Measurements from ENCODE around the gene OR1I1. TPM values are rescaled to one million over a fixed set of nuclear protein-coding genes. Genes with fewer than 3 reads are reported as not detected.

Gene OR1I1
- total and polyA plus RNA-seq, 2 of the 4 experiments (the other 2 are of a cell fraction) = not detected

GRCh38 chr19:15109768-15110417 lies 27.9 kb downstream of the OR1I1 start:
- intact Hi-C loops (cut with micrococcal nuclease) = loop anchor here (5.0 to 10.0 kb wide), 2 partner anchors 142 to 265 kb away; partner anchors contain the start of gene AKAP8
- H3K36me3 ChIP-seq (ENCODE audit: control insufficient read depth, insufficient read depth, low read length) = peaks cover 56% of the 10 kb centered on the region
- no peak for DNase-seq

More at GRCh38 chr19:15109768-15110417, 27.9 kb downstream of the OR1I1 start:
- Histone ChIP-seq H3K27ac (ENCODE audit: insufficient read depth, low read length) (no peak overlapping the region), H3K56ac (ENCODE audit: extremely low read depth, insufficient read depth, low read length) (no peak overlapping the region), H3K23ac (ENCODE audit: low read depth, low read length) (no peak overlapping the region), H2BK15ac (ENCODE audit: low read depth, low read length) (no peak overlapping the region), H3K4me2 (ENCODE audit: low read depth, low read length) (no peak overlapping the region), H3K4me1 (ENCODE audit: control insufficient read depth, insufficient read depth, low read length) (peaks cover 6% of the 10 kb centered on the region), H4K20me1 (ENCODE audit: insufficient read depth, low read length) (peaks cover 34% of the 10 kb centered on the region), H3K9me1 (ENCODE audit: insufficient read depth, low read length) (no peaks in the 10 kb centered on the region), H4K8ac (ENCODE audit: low read depth in 2 of 2, low read length in 2 of 2) (no peak overlapping the region), H3K4ac (ENCODE audit: low read depth, low read length) (no peak overlapping the region), H2BK20ac (ENCODE audit: low read depth, low read length) (no peak overlapping the region), H3K4me3 (ENCODE audit: insufficient read depth, low read depth, low read length) (no peak overlapping the region), H2BK5ac (ENCODE audit: low read depth, low read length, poor library complexity, severe bottlenecking) (no peak overlapping the region), H3K18ac (ENCODE audit: low read depth, low read length) (no peak overlapping the region), H3K9me3 (ENCODE audit: control insufficient read depth, insufficient read depth, low read length) (no peaks in the 10 kb centered on the region), H2AFZ (replicated peaks; ENCODE audit: low read length, poor library complexity) (no peak overlapping the region), H3K79me1 (ENCODE audit: low read depth in 1 of 2, low read length in 2 of 2) (peaks cover 6 to 58% of the 10 kb centered on the region in 2 experiments; a peak in 3 of 4 replicates), H3K14ac (replicated peaks; ENCODE audit: low read depth, low read length) (no peak overlapping the region), H2AK5ac (ENCODE audit: low read depth, low read length) (no peak overlapping the region), H4K91ac (ENCODE audit: insufficient read depth, low read depth, low read length) (no peak overlapping the region), H4K5ac (ENCODE audit: low read depth, low read length) (no peak overlapping the region), H3K9ac (ENCODE audit: low read depth, low read length) (no peak overlapping the region), H3K27me3 (ENCODE audit: control insufficient read depth, insufficient read depth, low read length) (no peaks in the 10 kb centered on the region), H2BK120ac (ENCODE audit: low read depth, low read length) (no peak overlapping the region), H2AK9ac (replicated peaks; ENCODE audit: low read depth, low read length, poor library complexity) (no peak overlapping the region)
- no peak for ATAC-seq (ENCODE audit: low read depth)
- TF ChIP-seq BHLHE40 (IDR thresholded peaks at IDR 0.05; ENCODE audit: low read depth, low read length) (no peak), MXI1 (IDR thresholded peaks at IDR 0.05; ENCODE audit: borderline replicate concordance, low read depth, low read length) (no peak), CTCF (conservative IDR thresholded peaks at IDR 0.05; ENCODE audit: low read depth, low read length) (no peak), RFX5 (IDR thresholded peaks at IDR 0.05; ENCODE audit: low read depth, low read length) (no peak), MAFK (IDR thresholded peaks at IDR 0.05; ENCODE audit: low read depth, low read length) (no peak), CEBPB (IDR thresholded peaks at IDR 0.05; ENCODE audit: low read depth, low read length) (no peak), USF2 (IDR thresholded peaks at IDR 0.05; ENCODE audit: low read depth, low read length) (no peak), CHD1 (IDR thresholded peaks at IDR 0.05; ENCODE audit: low read depth, low read length) (no peak), RCOR1 (IDR thresholded peaks at IDR 0.05; ENCODE audit: insufficient replicate concordance, low read length) (no peak), ELK1 (IDR thresholded peaks at IDR 0.05; ENCODE audit: borderline replicate concordance, low read depth, low read length) (no peak)
- in situ Hi-C loops (cut with MboI; ENCODE audit: low sequenced_read_pairs) = loop anchor here (10.0 to 25.0 kb wide), 2 partner anchors 145 to 1077 kb away; partner anchors contain the start of genes AP1M1 and FAM32A
- 95% methylated on average over 41 of the region's 49 CpGs; no CpG with 5 or more reads in 1 of the 2 experiments for WGBS, 2 experiments (ENCODE audit: extremely low coverage in 2 of 2, insufficient read length in 1 of 2)
- dilution Hi-C loops (cut with HindIII; ENCODE audit: low sequenced_read_pairs, unreplicated experiment) = no loop called here
- BruUV-seq (replicated peaks) = no TSS peak
- POLR2A ChIA-PET (ENCODE audit: unreplicated experiment) = no interaction called here
- CTCF ChIA-PET = no interaction called here

Measured in IMR-90 (cell line).